Ammon's horn (tissue), 1 donor: ENCODE measurements around the gene RNF39.
"Not testable (repeated sequence)": the region's sequence is repeated elsewhere in the genome, so short reads cannot be mapped to it uniquely, and the experiment has no call there.

Source experiments
- DNase-seq: peaks from one replicate; pipeline ENCODE4 v3.0.0-alpha.2; 2016; ENCODE audit warnings: low spot score

Gene RNF39

DNA sequence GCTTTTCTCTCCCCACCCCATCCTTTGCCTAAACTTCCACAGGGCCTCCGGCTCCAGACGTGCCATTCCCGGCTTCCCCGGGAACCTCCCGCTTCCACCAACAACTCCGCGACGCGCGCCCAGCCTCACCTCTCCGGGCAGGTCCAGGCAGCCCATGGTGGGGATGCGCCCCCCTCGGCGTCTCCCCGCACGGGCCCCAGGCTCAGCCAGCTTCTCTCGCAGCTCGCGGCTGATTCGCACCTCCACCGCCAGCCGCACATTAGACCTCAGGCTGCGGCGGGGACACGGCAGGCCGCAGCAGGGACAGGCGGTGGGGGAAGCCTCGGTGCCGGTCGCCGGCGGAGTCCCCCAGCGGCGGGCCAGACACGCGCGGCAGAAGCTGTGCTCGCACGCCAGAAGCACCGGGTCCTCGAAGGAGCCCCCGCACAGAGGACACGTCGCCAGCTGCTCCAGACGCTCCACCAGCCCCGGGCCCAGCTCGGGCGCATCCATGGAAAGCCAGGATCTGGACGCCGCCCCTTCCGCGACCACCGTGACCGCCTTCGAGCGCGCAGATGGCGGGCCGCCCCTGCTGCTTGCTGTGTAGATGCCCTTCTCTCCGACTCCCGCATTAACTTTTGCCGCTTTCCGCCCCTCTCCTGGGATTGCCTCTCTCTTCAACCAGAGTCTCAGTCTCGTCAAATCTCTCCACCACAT, at the start of gene RNF39:
RNF39 (minus strand) TSS at position 676 of the 696 bp plus-strand sequence; CDS start at position 492, 184 bp downstream.
- DNase-seq: no peak

DNA sequence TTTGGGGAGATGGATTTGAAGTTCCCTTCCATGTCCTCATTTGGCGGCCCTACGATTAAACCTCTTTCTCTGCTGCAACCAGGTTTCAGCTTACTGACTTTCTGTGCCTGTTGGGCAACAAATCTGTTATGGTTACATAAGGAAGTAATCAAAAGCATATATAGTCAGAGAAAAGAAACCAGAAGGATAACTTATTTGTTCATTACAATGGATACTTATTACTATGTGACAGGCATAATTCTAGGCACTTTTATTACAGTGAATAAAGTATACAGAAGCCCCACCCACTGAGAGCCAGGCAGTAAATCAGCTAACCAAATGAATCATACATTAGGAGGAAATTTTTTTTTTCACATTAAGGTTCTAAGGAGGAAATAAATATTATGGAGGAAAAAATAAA, 46.9 kb upstream of the RNF39 start:
- no peak for DNase-seq

DNA sequence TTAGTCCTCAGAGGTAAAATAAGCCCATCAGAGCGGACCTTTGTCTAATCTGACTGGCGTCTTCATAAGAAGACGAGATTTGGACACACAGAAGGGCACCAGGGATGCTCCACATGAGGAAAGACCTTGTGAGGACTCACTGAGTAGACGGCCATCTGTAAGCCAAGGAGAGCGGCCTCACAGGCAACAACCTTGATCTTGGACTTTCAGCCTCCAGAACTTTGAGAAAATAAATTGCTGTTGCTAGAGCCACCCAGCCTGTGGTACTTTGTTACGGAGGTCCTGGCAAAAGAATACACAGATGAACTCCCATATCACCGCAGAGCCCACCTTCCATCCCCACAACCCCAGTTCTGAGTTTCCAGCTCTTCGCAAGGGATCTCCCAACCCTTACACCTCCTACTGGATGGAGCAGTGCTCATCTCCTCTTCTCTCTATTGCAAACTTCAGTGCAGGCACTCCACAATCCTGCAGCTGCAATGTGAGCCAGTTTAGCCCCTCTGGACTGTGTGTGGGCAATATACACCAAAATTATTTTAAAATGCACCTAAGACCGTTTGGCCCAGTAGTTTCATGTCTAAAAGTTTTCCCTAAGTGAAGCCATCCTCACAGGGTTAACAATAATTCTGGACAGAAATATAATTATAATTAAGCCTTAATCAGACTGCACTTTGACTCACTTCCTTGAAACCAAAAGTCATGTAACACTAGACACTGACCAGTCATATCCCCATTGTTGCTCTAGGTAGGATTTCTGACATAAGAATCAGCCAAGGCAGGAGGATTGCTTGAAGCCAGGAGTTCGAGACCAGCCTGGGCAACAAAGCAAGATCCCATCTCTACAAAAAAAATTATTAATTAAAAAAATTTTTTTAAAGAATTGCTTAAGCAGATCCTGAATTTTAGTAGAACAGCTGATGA, 46.1 kb upstream of the RNF39 start:
- no peak for DNase-seq

- not testable (repeated sequence) for DNase-seq
These were observed 43.1 kb upstream of the RNF39 start for GRCh38 chr6:30118691-30119090.

- no peak for DNase-seq
These were observed 41.2 kb upstream of the RNF39 start for GRCh38 chr6:30116724-30117123.

DNA sequence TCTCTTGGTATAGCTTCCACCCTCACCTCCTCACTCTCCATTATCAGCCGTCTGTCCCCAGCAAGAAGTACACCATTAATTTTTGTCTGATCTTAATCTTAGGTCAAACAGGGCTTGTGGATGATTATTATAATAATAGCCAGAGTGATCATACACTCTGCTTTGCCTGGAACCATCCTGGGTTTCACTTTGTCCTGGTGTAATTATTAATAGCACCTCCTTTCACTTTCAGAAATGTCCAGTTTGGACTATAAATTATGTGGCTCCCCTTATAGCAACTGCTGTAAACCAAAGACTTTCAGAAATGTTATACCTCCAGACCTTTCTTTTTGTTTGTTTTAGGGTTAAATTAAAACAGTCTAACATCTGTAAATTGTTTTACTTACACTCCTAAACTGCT, 38.3 kb upstream of the RNF39 start:
- DNase-seq: no peak

GRCh38 chr6:30113003-30113759, 37.6 kb upstream of the RNF39 start, which contains the start of gene TRIM31:
TSS of gene TRIM31 (minus strand) at chr6:30113090. CDS start at chr6:30112805, 285 bp downstream.
- no peak for DNase-seq

DNA sequence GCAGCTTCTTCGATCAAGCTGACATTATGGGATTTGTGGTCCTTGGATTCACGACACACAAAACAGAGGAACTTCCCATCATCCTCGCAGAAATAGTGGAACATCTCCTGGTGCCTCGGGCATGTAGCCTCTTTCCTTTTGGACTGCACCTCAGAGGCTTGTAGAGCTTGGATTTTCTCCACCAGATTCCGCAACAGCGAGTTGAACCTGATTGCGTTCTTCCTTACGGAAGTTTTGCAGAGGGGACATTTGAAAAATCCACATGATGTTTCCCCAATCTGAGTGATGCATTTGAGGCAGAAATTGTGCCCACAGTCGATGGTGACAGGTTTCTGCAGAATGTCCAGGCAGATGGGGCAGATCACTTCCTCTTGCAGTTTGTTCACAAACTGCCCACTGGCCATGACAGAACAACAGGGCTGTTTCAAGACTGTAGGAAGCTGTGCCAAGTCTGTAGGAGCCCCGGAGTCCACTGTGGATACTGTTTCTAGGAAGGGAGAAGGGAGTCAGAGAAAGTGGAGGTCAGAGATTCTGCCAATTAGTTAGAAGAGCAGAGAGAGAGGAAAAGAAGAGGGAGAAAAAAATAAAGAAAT, 36.9 kb upstream of the RNF39 start:
- DNase-seq: no peak

DNA sequence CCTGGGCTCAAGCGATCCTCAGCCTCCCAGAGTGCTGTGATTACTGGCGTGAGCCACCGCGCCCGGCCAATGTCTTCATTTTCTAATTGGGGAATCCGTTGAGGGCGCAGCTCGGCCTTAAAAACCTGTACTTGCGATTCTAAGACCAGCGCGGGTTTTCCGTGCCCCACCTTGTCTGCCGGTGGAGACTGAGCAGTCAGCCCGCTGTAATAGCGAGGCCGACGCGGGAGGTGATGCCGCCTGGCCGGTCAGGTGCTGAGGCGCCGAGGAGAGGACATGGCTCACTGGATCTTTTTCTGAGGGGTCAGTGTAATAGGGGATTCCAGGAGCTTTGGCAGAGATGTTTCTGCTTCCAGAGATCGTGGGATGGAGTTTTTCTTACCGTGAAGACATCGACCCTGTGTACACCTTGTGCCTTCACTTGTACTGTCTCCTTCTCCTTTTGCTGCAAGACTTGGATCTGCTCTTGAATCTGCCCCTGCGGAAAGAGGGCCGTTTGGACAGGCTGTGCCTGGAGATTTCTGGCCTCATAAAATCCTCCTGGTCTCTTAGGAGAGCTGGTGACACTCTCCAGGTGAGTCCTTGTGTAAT, 35.8 kb upstream of the RNF39 start:
- no peak for DNase-seq

DNA sequence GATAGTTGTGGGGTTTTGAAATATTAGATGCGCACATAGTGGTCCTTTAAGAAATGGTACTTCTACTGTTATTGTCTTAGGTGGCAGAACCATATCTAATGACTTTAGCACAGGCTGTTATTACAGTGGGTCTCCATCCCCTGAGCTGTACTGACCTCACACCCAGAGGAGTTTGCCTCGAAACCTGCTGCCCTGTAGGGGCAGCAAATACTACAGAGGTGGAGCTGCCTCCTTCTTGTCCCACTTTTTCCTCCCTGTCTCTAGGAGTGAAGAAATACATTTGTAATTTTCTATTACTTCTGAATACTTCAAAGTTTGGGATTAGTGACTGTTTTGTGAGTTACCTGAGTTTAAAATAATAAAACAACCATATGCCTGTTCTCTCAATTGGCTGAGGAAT, 29.1 kb upstream of the RNF39 start:
- no peak for DNase-seq

GRCh38 chr6:30103872-30104179, 28.3 kb upstream of the RNF39 start:
- no peak for DNase-seq

GRCh38 chr6:30102970-30103871, 27.7 kb upstream of the RNF39 start:
- peak; percentile 90 for DNase-seq

DNA sequence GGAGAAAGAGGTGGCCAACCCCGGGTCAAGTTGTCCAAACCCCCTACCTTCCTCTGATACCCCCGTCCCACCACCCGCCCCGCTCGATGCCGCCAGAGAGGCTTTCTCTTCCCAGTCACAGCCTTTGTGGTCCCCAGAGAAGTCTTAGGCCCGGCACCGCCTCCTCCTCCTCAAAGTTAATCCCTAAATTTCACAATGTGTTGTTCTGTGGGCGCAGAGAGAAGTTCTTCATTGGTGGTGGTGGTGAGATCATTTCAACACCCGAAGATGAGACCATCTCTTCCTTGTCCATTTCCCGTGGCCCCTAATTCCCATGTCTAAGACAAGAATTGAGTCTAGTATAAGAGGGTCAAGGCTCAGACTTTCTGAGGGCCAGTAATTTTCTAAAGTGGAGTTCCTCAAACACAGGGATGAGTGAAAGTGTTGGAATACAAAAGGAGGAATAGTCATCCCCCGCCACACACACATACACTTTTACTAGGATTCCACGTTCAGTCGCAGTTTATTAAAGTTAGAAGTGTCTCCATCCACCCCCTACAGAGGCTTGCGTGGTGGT, 26.9 kb upstream of the RNF39 start:
- DNase-seq: no peak

- DNase-seq: peak; percentile 91
These were observed 26.2 kb upstream of the RNF39 start for GRCh38 chr6:30101444-30102413.

- peak; percentile 9 for DNase-seq
These were observed 25.2 kb upstream of the RNF39 start for GRCh38 chr6:30100585-30101443.

- DNase-seq: no peak
These were observed 24.6 kb upstream of the RNF39 start for GRCh38 chr6:30100154-30100553.

DNA sequence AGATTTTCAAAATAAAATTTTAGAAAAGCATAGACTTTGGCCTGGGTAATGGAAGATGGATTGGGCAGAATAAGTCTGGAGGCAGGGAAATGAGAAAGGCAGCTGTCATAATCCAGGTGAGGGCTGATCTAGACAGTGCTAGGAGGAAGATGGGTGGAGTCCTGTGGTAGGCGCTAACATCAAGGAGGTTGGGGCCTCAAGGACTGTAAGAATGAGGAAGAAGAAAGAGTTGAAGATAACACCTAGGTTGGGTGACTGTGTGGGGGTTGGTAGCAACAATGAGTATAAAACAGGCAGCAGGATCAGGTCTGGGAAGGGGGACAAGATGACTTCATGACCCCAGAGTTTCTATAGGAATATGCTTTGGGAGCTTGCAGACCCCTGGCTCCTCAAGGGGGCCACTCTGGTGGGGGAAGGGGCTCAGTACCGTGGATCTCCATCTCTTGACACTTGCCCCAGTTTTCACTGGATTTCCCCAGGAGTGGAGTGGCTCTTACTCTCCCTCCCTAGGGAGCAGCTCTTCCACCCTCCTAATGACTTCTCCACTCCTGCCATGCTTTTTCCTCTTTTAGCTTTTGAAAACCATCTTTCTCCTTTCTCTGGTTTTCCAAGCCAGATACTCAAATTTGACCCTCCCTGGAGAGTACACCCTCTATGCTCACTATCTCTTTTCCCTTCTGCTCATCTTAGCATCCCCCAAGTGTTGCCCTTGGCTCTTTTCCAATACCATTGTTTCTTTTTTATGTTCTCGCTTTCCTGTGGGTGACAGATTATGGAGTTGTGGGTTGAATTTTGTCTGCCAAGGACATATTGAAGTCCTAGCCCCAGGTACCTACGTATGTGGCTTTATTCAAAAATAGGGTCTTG, 22.6 kb upstream of the RNF39 start:
- no peak for DNase-seq
